Nephron (organoid): ENCODE data around the gene SLC19A3.

Experiments
- H3K27ac Mint-ChIP-seq, 3 experiments: 2 replicates each; pipeline ENCODE4 v1.8.0; 2020; ENCODE audit warnings: mixed read lengths in 3 of 3, mild to moderate bottlenecking in 2 of 3, moderate library complexity in 1 of 3
- H3K27me3 Mint-ChIP-seq: 2 replicates; pipeline ENCODE4 v1.8.0; 2021; ENCODE audit warnings: low read depth, mild to moderate bottlenecking, moderate library complexity, mixed read lengths
- H3K36me3 Mint-ChIP-seq: 2 replicates; pipeline ENCODE4 v1.8.0; 2020; ENCODE audit warnings: low read depth, mixed read lengths
- H3K4me1 Mint-ChIP-seq: 2 replicates; pipeline ENCODE4 v1.8.0; 2020; ENCODE audit warnings: mixed read lengths
- H3K4me3 Mint-ChIP-seq, 3 experiments: 2 replicates each; pipeline ENCODE4 v1.8.0; 2020; ENCODE audit warnings: mild to moderate bottlenecking in 3 of 3, mixed read lengths in 3 of 3, moderate library complexity in 2 of 3
- H3K9me3 Mint-ChIP-seq: 2 replicates; pipeline ENCODE4 v1.8.0; 2020; ENCODE audit warnings: mixed read lengths
- CTCF ChIP-seq, 3 experiments: fragments of 200-600 bp; sonication (generic); IDR thresholded peaks; one replicate each; pipeline ENCODE4 v1.5.0; 2021; ENCODE audit warnings: antibody characterized with exemption in 3 of 3; ENCODE audit not compliant: unreplicated experiment in 3 of 3

SLC19A3 gene

GRCh38 chr2:227706859-227707258 is 11.0 kb downstream of the SLC19A3 start:
- H3K4me1 Mint-ChIP-seq = no peaks in the 10 kb centered on the region

GRCh38 chr2:227703961-227704360 is 13.9 kb downstream of the SLC19A3 start:
- Mint-ChIP-seq H3K27ac (no peak overlapping the region), H3K36me3 (peaks cover 5% of the 10 kb centered on the region), H3K27me3 (no peaks in the 10 kb centered on the region), H3K4me3 (no peak overlapping the region), H3K9me3 (no peaks in the 10 kb centered on the region), H3K4me1 (no peaks in the 10 kb centered on the region)
- no peak for TF ChIP-seq CTCF (IDR thresholded peaks at IDR 0.05; ENCODE audit: unreplicated experiment in 3 of 3)

More at GRCh38 chr2:227706859-227707258, 11.0 kb downstream of the SLC19A3 start:
- Mint-ChIP-seq H3K27me3 (no peaks in the 10 kb centered on the region), H3K27ac (no peak overlapping the region), H3K9me3 (no peaks in the 10 kb centered on the region), H3K36me3 (no peaks in the 10 kb centered on the region), H3K4me3 (no peak overlapping the region)
- no peak for TF ChIP-seq CTCF (IDR thresholded peaks at IDR 0.05; ENCODE audit: unreplicated experiment in 3 of 3)

- no peak for TF ChIP-seq CTCF (IDR thresholded peaks at IDR 0.05; ENCODE audit: unreplicated experiment in 3 of 3)
- no peaks in the 10 kb centered on the region for H3K9me3 Mint-ChIP-seq
- H3K4me1 Mint-ChIP-seq = no peaks in the 10 kb centered on the region
- H3K4me3 Mint-ChIP-seq = no peak overlapping the region
- no peaks in the 10 kb centered on the region for H3K27me3 Mint-ChIP-seq
- H3K36me3 Mint-ChIP-seq = peaks cover 5% of the 10 kb centered on the region
- H3K27ac Mint-ChIP-seq = no peak overlapping the region
Measured at GRCh38 chr2:227703280-227703732, 14.5 kb downstream of the SLC19A3 start.

DNA sequence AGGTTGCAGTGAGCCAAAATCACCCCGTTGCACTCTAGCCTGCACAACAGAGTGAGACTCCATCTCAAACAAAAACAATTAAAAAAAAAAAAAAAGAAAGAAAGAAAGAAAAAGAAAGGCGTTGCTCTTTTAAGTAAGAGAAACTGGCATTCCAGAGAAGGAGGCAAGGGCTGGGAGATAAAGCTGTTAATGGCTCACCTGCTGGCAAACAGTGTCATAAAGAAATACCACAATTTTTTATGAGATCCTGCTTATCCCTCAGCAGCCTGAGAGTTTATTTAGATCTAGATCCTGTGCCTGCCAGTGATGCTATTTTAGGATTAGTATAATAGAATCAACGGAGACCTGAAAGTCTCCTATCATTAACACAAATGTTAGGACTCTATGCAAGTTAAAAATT is 16.3 kb downstream of the SLC19A3 start:
- Mint-ChIP-seq H3K27me3 (no peaks in the 10 kb centered on the region), H3K4me1 (no peaks in the 10 kb centered on the region), H3K27ac (no peak overlapping the region), H3K4me3 (no peak overlapping the region), H3K9me3 (no peaks in the 10 kb centered on the region), H3K36me3 (peaks cover 5% of the 10 kb centered on the region)
- TF ChIP-seq CTCF (IDR thresholded peaks at IDR 0.05; ENCODE audit: unreplicated experiment in 3 of 3) = no peak

DNA sequence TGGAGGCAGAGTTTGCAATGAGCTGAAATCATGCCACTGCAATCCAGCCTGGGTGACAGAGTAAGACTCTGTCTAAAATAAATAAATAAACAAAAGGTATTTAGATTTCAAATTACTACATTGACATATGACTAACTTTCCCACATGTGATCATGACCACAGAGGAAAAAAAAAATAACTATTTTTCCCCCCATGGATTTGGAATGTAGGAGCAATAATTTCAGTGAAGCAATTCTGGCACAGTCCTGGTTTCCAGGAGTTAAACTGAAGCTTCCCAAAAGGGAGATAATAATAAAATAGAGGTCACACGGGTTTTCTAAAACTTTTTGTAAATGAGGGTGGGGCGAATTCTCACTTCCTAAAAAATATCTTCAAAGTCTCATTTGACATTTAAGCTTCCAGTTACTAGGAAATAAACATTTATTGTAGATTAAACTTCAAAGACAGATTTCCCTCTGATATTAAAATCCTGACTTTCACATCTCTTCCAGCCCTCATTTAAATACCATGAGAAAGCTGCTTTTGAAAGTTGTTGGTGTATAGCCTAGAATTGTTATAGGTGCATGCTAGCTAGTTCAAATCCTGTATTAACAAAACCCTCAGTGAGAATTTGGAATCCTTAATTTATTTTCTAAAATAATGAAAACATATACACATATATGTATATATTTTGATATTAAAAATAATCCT is 20.7 kb downstream of the SLC19A3 start:
- H3K9me3 Mint-ChIP-seq = no peaks in the 10 kb centered on the region

More for the DNA sequence above, 20.7 kb downstream of the SLC19A3 start:
- no peak for TF ChIP-seq CTCF (IDR thresholded peaks at IDR 0.05; ENCODE audit: unreplicated experiment in 3 of 3)
- Mint-ChIP-seq H3K4me1 (no peaks in the 10 kb centered on the region), H3K27ac (no peak overlapping the region), H3K27me3 (no peaks in the 10 kb centered on the region), H3K36me3 (peaks cover 5% of the 10 kb centered on the region), H3K4me3 (no peak overlapping the region)
